ENCODE measurements around the gene SPOCK2.
A peak's percentile ranks its signal among the peaks of the same experiment; 100 is the strongest.
"Not testable (repeated sequence)": the region's sequence is repeated elsewhere in the genome, so short reads cannot be mapped to it uniquely, and the experiment has no call there.

The SPOCK2 gene

GRCh38 chr10:72056932-72057751, 31.2 kb downstream of the SPOCK2 start:
- DNase-seq (ENCODE audit: low read depth): no peak

DNA sequence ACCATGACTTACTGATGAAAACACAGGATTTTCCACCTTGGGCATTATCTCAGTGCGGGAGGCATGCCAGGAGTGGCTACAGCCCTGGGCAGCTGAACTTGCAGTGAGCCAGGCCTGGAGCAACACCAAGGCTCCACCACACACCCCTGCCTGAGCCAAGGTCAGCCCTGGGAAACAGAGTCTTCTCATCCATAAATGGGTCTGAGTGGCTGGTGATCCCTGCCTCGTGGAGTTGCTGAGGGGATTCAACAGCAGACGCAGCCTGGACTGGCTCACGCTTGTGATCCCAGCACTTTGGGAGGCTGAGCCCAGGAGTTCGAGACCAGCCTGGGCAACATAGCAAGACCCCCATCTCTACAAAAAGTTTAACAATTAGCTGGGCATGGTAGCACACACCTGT, 32.2 kb downstream of the SPOCK2 start:
- DNase-seq (ENCODE audit: low read depth): no peak

DNA sequence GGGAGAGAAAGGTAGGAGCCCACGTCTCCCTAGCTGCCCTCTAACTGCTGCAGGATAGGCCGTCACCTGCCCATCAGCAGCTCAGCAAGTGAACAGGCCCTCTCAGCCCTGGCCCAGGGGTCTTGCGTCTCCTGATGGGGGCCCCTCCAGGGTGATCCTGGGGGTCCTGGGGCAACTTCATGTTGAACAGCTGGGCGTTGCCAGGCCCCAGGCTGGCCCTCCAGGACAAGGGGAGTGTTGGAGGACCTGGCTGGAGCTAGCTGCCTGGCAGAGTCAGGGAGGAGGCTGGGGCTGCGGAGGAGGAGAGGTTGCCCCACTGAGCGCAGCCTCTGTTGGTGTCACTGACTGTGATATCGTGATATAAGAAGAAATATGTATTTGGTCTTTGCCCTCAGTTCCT, 34.7 kb downstream of the SPOCK2 start:
- no peak for DNase-seq (ENCODE audit: low read depth)

DNA sequence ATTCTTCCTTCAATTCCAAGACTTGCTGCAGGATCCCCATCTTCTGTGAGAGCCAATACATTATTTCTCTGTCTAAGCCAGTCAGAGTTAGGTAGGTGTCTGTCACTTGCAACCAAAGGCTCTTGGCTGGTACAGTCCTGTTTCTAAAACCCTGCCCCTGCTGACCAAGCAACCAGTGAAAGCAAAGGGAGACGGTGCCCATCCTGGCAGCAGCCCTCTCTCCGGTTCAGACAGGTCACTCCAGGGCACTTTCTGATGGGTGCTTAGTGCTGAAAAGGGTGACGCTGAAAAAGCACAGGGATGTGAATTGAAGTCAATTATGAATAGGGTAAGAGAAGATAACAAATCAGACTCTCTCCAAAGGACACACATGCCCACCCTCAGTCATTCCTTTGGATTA, 37.5 kb downstream of the SPOCK2 start:
- DNase-seq (ENCODE audit: low read depth): no peak

GRCh38 chr10:72049969-72050781, 38.2 kb downstream of the SPOCK2 start:
- no peak for DNase-seq (ENCODE audit: low read depth)

DNA sequence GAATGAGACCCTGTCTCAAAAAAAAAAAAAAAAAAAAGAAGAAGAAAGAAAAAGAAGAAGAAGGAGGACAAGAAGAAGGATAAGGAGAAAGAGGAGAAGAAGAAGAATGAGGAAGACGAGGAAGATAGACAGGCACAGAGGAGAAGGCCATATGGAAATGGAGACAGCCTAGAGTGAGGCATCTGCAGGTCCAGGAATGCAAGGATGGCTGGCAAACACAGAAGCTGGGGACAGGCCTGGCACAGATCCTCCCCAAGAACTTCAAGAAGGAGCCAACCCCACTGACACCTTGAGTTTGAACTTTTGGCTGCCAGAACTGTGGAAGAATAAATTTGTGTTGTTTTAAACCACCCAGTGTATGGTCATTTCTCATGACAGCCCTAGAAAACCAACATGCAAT, 38.9 kb downstream of the SPOCK2 start:
- DNase-seq (ENCODE audit: low read depth): no peak

GRCh38 chr10:72048450-72049124, 39.8 kb downstream of the SPOCK2 start:
- peak; percentile 73 for DNase-seq (ENCODE audit: low read depth)

DNA sequence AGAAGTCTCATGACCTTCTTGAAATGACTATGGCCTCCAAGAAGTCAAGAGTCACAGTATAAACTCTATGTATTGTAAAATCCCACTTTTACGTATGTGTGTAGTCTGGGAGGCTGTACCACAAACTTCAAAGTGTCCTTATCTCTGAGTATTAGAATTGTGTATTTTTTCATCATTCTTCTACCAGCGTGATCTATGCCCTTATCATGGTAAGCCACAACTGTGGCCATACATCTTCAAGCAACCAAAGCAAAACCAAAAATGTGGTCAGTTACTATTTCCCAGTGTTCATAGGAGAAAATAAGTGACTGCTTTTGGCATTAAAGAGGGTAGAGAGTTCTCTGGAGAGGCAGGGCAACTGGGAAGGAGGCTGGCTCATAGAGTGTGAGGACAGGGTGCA, 42.8 kb downstream of the SPOCK2 start:
- DNase-seq (ENCODE audit: low read depth): no peak

DNA sequence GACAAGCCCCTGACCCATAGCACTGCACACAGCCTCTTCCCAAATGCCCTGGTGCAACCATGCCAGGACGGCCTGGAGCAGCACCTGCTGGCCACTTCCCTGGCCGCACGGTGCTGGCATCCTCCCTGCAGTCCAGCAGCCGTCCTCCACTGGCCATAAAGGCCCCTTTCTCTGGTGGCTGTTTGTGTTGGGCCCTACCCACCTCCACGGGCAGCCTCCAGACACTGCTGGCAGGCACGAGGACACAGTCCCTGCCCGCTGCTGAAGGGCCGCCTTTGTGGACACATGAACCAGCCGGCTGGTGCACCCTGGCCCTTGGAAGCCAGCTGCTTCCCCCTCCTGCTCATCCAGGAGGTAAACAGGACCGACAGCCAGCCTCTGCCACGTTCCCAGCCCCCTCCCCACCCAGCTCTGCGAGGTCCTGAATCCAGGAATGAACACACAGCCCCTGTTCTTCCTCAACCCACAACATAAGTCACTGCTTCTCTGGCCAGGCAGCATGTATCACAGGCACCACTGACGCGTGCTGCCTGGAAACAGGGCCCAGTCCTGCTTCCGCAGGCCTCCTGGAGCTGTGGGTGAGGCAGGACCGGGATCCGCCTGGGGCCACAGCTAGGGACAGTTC, 43.8 kb downstream of the SPOCK2 start:
- no peak for DNase-seq (ENCODE audit: low read depth)

DNA sequence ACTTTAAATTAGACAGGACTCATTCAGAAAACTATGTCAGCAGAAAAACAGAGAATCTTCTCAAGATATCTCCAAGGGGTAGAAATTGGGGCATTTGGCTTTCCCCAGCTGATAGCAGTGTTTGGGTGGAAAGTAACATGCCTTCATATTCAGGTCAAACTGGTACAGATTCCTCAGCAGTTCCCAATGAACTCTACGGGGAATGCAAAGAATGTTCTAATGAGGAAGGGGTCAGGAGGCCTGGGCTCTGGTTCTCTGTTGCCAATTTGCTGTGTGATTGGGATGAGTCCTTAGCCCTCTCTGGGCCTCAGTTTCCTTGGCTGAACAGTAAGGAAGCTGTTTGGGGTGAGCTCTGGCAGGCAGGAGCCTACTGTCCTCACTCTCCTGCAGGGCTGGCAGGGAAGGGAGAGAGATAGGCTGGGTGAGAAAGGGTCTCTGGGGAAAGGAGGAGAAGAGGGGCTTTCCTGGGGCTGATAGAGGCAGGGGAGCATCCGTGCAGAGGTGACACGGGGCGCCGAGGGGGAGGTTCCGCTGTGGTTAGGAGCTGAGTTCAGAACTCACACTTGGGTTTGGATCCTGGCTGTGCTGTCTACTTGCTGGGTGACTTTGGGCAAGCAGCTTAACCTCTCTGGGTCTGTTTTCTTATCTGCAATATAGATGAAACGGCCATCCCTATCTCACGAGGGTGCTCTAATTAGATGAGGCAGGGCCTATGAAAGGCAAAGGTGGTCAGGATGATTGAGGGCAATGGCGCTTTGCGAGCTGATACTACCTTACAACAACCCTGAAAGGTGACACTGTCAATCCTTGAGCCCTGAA, 45.1 kb downstream of the SPOCK2 start:
- DNase-seq (ENCODE audit: low read depth): no peak

DNA sequence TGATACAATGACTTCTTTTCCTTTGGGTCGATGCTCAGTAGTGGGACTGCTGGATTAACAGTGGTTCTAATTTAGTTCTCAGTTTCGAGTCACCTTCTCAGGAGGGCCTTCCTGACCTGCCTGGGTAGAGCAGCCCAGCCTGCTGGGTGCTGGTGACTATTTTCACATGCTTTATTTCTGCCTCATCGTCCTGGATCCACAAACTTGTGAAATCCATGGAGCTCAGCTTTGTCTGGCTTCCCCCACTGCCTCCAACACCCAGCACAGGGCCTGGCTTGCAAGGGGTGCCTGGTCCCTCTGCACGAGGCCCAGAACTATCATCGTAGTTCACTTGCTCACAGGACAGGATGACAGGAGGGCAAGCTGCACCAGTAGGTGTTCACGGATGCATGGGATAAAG, 46.9 kb downstream of the SPOCK2 start:
- no peak for DNase-seq (ENCODE audit: low read depth)

DNA sequence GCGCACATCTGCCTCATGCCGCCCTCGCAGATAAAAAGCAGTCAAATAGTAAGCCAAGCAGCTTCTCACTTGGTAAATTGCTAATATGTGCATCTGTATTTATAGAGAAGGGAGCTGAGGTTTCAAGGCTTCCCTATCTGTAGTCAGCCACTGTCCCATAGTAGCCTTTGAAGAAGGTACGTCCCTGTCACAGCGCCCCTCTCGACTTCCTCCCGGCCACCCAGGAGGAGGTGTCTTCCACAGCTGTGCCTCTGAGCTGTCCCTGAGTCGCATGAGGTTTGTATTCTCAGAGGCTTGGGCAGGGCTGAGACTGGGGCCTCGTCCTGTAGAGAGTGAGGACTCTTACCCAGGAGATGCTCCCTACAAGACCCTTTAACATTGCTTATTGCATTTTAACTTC, 49.0 kb downstream of the SPOCK2 start:
- no peak for DNase-seq (ENCODE audit: low read depth)

GRCh38 chr10:72038458-72039001, 49.8 kb downstream of the SPOCK2 start:
- DNase-seq (ENCODE audit: low read depth): no peak

DNA sequence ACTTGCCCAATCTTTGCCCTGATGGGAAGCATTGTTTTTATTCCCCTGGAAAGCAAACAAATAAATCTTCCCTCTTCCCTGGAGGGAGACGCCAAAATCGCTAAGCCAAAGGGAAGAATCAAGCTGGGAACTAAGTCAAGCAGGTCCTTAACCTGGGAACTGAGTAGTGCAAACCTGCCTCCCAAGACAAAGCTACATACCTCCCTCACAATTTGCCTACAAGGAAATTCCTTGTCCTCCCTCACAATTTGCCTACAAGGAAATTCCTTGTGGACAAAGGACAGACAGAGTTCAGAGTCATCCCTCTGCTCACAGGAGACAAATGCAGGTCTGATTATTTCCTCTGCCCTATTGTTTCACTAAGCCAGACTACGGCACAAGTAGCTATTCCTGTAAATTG, 50.5 kb downstream of the SPOCK2 start:
- DNase-seq (ENCODE audit: low read depth): no peak

DNA sequence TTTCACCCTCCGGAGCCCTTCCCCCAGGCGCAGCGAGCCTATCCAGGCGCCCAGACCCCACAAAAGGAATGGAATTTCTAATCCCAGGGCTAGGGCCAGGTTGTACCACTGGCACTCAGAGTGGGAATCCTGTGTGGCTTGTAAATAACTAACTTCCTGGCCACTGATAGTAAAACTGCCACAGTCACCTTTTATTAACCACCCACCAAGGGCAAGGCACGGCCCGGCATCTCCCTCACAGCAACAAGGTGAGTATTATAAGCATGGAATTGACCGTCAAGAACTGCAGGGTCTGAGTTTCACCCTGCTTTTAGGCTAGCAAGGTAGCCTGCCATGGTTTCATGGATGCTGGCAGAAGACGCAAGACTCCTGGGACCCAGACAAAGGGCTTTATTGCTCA, 51.1 kb downstream of the SPOCK2 start:
- DNase-seq (ENCODE audit: low read depth): no peak

DNA sequence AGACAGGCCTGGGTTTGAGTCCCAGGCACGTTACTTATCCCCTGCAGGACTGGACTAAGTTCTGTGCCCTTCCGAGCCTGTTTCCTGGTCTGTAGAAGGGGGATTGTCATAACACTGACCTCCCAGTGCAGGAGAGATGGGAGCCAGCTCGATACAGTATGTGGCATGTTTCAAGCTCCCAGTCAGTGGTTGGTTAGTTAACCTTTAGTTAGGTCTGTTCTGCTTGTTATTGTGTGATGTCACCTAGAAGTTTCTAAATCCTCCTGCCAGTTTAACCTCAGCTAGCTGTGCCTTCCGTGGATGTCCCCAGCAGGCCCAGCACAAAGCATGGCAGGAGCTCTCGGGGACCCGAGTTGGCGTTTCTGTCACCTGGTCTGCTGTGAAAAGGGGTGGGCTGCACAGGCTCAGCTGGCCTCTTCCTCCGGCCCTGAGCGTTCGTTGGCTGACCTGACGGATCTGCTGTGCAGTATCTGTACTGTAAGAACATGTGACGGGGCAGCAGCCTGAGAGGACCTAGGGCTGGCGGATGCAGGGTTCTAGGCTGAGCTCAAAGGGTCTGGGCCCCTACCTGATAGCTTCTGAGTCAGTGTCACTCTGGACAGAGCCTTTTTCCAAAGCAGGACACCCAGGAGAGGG, 53.0 kb downstream of the SPOCK2 start:
- DNase-seq (ENCODE audit: low read depth): no peak

DNA sequence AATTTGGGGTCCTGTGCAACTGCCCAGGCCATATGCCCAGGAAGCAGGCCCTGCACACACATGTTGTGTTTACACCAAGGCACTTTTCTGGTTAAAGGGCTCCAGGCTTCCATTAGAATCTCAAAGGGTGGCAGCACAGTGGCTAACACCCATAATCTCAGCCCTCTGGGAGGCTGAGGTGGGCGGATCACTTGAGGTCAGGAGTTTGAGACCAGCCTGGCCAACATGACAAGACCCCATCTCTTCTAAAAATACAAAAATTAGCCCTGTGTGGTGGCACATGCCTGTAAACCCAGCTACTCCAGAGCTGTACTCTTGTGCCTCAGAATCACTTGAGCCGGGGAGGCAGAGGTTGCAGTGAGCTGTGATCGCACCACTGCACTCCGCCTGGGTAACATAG, 53.6 kb downstream of the SPOCK2 start:
- DNase-seq (ENCODE audit: low read depth): no peak

DNA sequence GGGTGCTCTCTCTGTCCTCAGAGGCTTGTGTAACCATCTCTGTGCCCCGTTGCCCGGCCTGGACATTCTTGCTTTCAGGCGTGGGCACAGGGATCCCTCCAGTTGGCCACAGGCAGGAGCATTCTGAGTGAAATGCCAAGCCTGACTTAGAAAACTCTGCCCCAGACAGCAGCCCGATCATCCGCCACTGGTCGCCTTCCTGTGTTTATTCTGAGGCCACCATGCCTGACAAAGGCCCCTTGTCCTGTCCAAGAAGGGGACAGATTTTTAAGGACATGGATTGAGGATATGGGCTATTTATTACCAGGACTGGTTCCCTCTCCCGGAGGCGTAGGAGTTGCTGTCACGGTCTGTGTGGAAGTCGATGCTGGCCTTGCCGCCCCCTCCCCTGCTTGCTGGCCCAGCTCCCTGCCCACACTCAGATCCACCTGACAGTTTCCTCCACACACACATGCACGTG, 54.3 kb downstream of the SPOCK2 start:
- DNase-seq (ENCODE audit: low read depth): no peak

- DNase-seq (ENCODE audit: low read depth): not testable (repeated sequence)
Observed at GRCh38 chr10:72032409-72033162, 55.8 kb downstream of the SPOCK2 start.

DNA sequence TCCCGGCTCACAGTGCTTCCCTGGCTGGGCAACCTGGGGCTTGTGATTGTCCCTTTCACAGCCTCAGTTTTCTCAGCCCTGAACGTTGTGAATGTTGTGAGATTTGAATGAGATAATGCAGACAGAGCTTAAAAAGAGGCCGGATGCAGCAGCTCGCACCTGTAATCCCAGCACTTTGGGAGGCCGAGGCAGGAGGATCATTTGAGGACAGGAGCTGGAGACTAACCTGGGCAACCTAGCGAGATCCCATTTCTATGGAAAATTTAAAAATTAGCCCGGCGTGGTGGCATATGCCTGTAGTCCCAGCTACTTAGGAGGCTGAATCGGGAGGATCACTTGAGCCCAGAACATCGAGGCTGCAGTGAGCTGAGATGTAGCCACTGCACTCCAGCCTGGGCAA, 56.6 kb downstream of the SPOCK2 start:
- no peak for DNase-seq (ENCODE audit: low read depth)
